ENCODE measurements around the gene KCNF1. TPM values are rescaled to one million over a fixed set of nuclear protein-coding genes. Genes with fewer than 3 reads are reported as not detected.

KCNF1 gene
- total and polyA plus RNA-seq, 10 of the 15 experiments (the other 5 are each of a cell fraction or from before 2014, with no cell fraction given) = not detected

DNA sequence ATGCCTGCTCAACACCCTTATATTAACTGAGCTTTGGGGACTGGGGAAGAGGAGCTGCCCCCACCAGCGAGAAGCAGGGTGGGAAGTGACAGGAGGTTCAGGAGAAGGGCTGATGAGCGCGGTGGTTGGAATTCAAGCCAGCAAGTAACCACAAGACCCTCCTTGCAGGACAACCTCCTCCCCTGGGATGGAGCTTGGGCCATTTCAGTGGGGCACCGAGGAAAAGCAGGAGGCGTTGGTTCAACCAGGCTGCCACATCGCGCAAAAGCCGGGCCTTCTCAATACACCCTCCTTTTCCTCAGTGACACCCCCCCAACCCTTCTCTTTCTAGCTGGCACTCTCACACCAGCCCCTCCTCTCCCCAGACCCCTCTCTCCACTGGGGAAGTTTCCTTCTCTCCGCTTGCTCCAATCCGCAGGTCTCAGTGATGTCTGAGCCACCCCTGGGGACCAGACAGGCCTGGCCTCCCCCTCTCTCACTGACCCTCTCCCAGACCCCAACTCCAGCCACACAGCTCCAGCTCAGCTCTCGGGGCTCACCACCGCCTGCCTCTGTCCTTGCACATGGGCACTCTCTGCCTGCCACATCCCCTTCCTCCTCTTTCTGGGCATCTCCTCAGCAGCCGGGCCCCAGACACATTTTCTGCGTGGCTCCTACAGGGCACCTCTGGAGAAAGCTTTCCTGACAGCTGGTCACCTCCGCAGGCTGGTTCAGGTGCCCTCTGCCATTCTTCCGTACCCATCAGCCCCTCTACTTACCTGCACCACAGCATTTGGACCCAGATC, 44.5 kb downstream of the KCNF1 start:
- Histone ChIP-seq H3K9ac (ENCODE audit: control insufficient read depth, insufficient read depth, low read length) (no peak overlapping the region), H3K27me3 (replicated peaks in 1 of 2; ENCODE audit: control insufficient read depth in 2 of 2, insufficient read depth in 2 of 2, low read length in 1 of 2) (no peaks in the 10 kb centered on the region; a peak in 2 of 4 replicates), H3K4me1 (ENCODE audit: control insufficient read depth, insufficient read depth, low read length) (no peaks in the 10 kb centered on the region), H3K9me3 (replicated peaks; ENCODE audit: control insufficient read depth, insufficient read depth, low read length) (no peaks in the 10 kb centered on the region; the same call in 2 of the 3 replicates), H4K20me1 (ENCODE audit: control insufficient read depth, insufficient read depth) (no peaks in the 10 kb centered on the region), H2AFZ (ENCODE audit: control insufficient read depth, low read depth, low read length) (no peak overlapping the region), H3K79me2 (ENCODE audit: control insufficient read depth, insufficient read depth, low read length) (no peaks in the 10 kb centered on the region), H3K36me3 (ENCODE audit: control insufficient read depth in 2 of 2, insufficient read depth in 2 of 2, low read length in 1 of 2) (no peaks in the 10 kb centered on the region), H3K4me2 (ENCODE audit: control insufficient read depth, insufficient read depth) (no peak overlapping the region), H3K27ac (ENCODE audit: control insufficient read depth, insufficient read depth) (no peak overlapping the region), H3K4me3 (no peak overlapping the region)
- ChIA-PET CTCF (no interaction called here), RAD21 (ENCODE audit: unreplicated experiment) (no interaction called here), POLR2A (no interaction called here), SMC1A (ENCODE audit: uncharacterized antibody, unreplicated experiment) (interaction anchor here (0.6 kb wide), 1 partner anchor 30 kb away, joined by 3 read pairs; no protein-coding TSS in a partner anchor)
- TF ChIP-seq EZH2 (IDR thresholded peaks at IDR 0.05; ENCODE audit: borderline replicate concordance, control insufficient read depth, low read depth, low read length) (no peak), IKZF2 (IDR thresholded peaks at IDR 0.05) (no peak), FOXM1 (IDR thresholded peaks at IDR 0.05; ENCODE audit: low read depth, low read length) (no peak), RB1 (IDR thresholded peaks at IDR 0.05; ENCODE audit: borderline replicate concordance) (no peak), FOS (IDR thresholded peaks at IDR 0.05; ENCODE audit: borderline replicate concordance, extremely low read depth, insufficient read length) (no peak), TCF3 (IDR thresholded peaks at IDR 0.05; ENCODE audit: borderline replicate concordance, insufficient read depth, low read depth, low read length) (no peak), BMI1 (IDR thresholded peaks at IDR 0.05; ENCODE audit: borderline replicate concordance) (no peak), ETV6 (conservative IDR thresholded peaks at IDR 0.05 in 1 of 2, IDR thresholded peaks at IDR 0.05 in 1 of 2; ENCODE audit: borderline replicate concordance in 1 of 2, low read depth in 1 of 2) (no peak)
- TF ChIP-seq, protein P1, sequence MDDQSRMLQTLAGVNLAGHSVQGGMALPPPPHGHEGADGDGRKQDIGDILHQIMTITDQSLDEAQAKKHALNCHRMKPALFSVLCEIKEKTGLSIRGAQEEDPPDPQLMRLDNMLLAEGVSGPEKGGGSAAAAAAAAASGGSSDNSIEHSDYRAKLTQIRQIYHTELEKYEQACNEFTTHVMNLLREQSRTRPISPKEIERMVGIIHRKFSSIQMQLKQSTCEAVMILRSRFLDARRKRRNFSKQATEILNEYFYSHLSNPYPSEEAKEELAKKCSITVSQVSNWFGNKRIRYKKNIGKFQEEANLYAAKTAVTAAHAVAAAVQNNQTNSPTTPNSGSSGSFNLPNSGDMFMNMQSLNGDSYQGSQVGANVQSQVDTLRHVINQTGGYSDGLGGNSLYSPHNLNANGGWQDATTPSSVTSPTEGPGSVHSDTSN (IDR thresholded peaks at IDR 0.05; ENCODE audit: insufficient replicate concordance, low read depth, low read length) = no peak
- TF ChIP-seq, protein P2, sequence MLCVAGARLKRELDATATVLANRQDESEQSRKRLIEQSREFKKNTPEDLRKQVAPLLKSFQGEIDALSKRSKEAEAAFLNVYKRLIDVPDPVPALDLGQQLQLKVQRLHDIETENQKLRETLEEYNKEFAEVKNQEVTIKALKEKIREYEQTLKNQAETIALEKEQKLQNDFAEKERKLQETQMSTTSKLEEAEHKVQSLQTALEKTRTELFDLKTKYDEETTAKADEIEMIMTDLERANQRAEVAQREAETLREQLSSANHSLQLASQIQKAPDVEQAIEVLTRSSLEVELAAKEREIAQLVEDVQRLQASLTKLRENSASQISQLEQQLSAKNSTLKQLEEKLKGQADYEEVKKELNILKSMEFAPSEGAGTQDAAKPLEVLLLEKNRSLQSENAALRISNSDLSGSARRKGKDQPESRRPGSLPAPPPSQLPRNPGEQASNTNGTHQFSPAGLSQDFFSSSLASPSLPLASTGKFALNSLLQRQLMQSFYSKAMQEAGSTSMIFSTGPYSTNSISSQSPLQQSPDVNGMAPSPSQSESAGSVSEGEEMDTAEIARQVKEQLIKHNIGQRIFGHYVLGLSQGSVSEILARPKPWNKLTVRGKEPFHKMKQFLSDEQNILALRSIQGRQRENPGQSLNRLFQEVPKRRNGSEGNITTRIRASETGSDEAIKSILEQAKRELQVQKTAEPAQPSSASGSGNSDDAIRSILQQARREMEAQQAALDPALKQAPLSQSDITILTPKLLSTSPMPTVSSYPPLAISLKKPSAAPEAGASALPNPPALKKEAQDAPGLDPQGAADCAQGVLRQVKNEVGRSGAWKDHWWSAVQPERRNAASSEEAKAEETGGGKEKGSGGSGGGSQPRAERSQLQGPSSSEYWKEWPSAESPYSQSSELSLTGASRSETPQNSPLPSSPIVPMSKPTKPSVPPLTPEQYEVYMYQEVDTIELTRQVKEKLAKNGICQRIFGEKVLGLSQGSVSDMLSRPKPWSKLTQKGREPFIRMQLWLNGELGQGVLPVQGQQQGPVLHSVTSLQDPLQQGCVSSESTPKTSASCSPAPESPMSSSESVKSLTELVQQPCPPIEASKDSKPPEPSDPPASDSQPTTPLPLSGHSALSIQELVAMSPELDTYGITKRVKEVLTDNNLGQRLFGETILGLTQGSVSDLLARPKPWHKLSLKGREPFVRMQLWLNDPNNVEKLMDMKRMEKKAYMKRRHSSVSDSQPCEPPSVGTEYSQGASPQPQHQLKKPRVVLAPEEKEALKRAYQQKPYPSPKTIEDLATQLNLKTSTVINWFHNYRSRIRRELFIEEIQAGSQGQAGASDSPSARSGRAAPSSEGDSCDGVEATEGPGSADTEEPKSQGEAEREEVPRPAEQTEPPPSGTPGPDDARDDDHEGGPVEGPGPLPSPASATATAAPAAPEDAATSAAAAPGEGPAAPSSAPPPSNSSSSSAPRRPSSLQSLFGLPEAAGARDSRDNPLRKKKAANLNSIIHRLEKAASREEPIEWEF (IDR thresholded peaks at IDR 0.05; ENCODE audit: insufficient replicate concordance, low read depth, low read length) = no peak
- ATAC-seq = no peak
- DNase-seq (ENCODE audit: low read depth, low spot score) = no peak
- intact Hi-C loops (cut with micrococcal nuclease; ENCODE audit: unreplicated experiment) = no loop called here
- BruUV-seq (replicated peaks) = no TSS peak
- in situ Hi-C loops (cut with MboI) = no loop called here
- FAIRE-seq = no peak
- WGBS (ENCODE audit: insufficient coverage, insufficient replicate concordance, low lambda C conversion rate, missing lambda C conversion rate) = 53% methylated on average over 16 of the region's 16 CpGs
